Stomach (tissue), 9 donors: ENCODE measurements around the gene FGD3. TPM values are rescaled to one million over a fixed set of nuclear protein-coding genes. Genes with fewer than 3 reads are reported as not detected.

Source experiments
- DNase-seq, 2 donors: peaks; one replicate each; pipeline versions ENCODE4 v3.0.0 to v3.0.0-alpha.2; 2013 to 2019
- H3K27ac ChIP-seq, 5 donors: fragments of 200-600 bp in 4 of 5; sonication (generic) in 4 of 5; one replicate each; pipeline ENCODE4 v1.5.1; 2013 to 2019; ENCODE audit warnings: mild to moderate bottlenecking in 1 of 5, moderate library complexity in 1 of 5
- H3K27me3 ChIP-seq, 3 donors: fragments of 200-600 bp; sonication (generic); one replicate each; pipeline ENCODE4 v1.5.1; 2017 to 2019; ENCODE audit warnings: mixed run types in 1 of 3
- H3K36me3 ChIP-seq, 4 donors: fragments of 200-600 bp; sonication (generic); 1 replicate in 3 of 4; 2 replicates in 1 of 4; pipeline ENCODE4 v1.5.1; 2016 to 2019
- H3K4me1 ChIP-seq, 4 donors: fragments of 200-600 bp; sonication (generic); one replicate each; pipeline ENCODE4 v1.5.1; 2016 to 2019
- H3K4me3 ChIP-seq, 4 donors: fragments of 200-600 bp; sonication (generic) in 3 of 4; one replicate each; pipeline ENCODE4 v1.5.1; 2016 to 2019; ENCODE audit warnings: mild to moderate bottlenecking in 1 of 4
- H3K9me3 ChIP-seq, 4 donors: fragments of 200-600 bp; sonication (generic); one replicate each; pipeline ENCODE4 v1.5.1; 2016 to 2019
- EP300 ChIP-seq: sonication (generic); formaldehyde crosslinking; IDR thresholded peaks from one replicate; pipeline ENCODE4 v1.6.1; 2017; ENCODE audit warnings: antibody characterized with exemption
- POLR2A ChIP-seq, 4 donors: fragments of 450-650 bp; IDR thresholded peaks; one replicate each; pipeline ENCODE4 v1.6.1; 2016; ENCODE audit warnings: antibody characterized with exemption in 4 of 4, control low read depth in 2 of 4, mild to moderate bottlenecking in 1 of 4, moderate library complexity in 1 of 4
- POLR2AphosphoS5 ChIP-seq, 3 donors: sonication (generic); formaldehyde crosslinking; IDR thresholded peaks; one replicate each; pipeline ENCODE4 v1.6.1; 2016; ENCODE audit warnings: antibody characterized with exemption in 3 of 3
- WGBS, 5 donors: extraction: QIAGEN DNeasy Blood & Tissue Kit in 3 of 5; methylation state at CpG; one replicate each; pipeline versions ENCODE4 v1.1.5 to v1.1.7; 2013 to 2018; 5-methylcytosine and 5-hydroxymethylcytosine counted together
- intact Hi-C: fragments of 100-400 bp; cut with DNase I; formaldehyde crosslinking; loops from one replicate; pipeline ENCODE4 v1.15.1; 2023; ENCODE audit warnings: low total_unique reads
- polyA plus RNA-seq, 3 donors: library from polyadenylated mRNA; stranded (reverse); fragments of 200-250 nt; gene quantifications; one replicate each; pipeline ENCODE4 v1.2.3, GENCODE V29; 2013
- total RNA-seq, 5 donors: library from RNA; depleted of rRNA; stranded (reverse); fragments of >200 nt; gene quantifications; one replicate each; pipeline versions ENCODE4 v1.1.0 to v1.2.3, GENCODE V29; 2014 to 2016
- TF ChIP-seq, protein P1 (sequence below), 7 experiments: fragments of 450-650 bp in 4 of 7; fragments of 200-600 bp in 3 of 7; sonication (generic) in 3 of 7; IDR thresholded peaks; one replicate each; pipeline ENCODE4 v1.5.1; 2016 to 2019; ENCODE audit warnings: antibody characterized with exemption in 7 of 7, control low read depth in 2 of 7, mild to moderate bottlenecking in 1 of 7
- donor health status: healthy with polysubstance abuse.
- donor health status: Bipolar disorder and iron deficiency.
- donor health status: healthy.

Gene FGD3
- total and polyA plus RNA-seq, 8 donors = 1.7 to 8.8 (median 2.4) TPM

DNA sequence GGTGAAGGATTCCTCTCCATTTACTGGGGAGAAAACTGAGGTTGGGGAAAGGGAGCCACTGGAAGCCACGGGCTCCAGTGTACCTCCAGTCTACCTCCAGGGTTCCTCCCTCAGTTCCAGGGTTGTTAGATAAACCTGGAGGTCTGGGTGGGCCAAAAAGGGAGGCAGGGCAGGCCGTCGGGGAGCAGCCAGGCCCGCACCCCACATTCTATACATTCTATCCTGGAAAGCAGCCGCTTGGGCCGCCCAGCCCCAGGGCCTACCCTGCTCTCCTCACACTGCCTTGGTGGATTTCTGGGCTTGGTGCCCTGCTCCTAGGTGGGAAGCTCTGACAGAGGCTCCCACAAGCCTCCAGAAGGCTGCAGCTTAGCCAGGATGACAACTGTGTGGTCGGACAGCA, 93.1 kb downstream of the FGD3 start:
- H3K4me1 ChIP-seq = peaks cover 0 to 22% (median 2%) of the 10 kb centered on the region in 4 donors
- no peaks in the 10 kb centered on the region for H3K27me3 ChIP-seq
- 87 to 93% (median 88%) methylated on average over 4 to 7 of the region's 7 CpGs for WGBS, 5 donors
- H3K36me3 ChIP-seq = peaks cover 0 to 2% (median 0%) of the 10 kb centered on the region in 4 donors
- DNase-seq = no peak
- intact Hi-C loops = no loop called here
- H3K9me3 ChIP-seq = no peaks in the 10 kb centered on the region
- no peak overlapping the region for H3K4me3 ChIP-seq
- TF ChIP-seq, protein P1, sequence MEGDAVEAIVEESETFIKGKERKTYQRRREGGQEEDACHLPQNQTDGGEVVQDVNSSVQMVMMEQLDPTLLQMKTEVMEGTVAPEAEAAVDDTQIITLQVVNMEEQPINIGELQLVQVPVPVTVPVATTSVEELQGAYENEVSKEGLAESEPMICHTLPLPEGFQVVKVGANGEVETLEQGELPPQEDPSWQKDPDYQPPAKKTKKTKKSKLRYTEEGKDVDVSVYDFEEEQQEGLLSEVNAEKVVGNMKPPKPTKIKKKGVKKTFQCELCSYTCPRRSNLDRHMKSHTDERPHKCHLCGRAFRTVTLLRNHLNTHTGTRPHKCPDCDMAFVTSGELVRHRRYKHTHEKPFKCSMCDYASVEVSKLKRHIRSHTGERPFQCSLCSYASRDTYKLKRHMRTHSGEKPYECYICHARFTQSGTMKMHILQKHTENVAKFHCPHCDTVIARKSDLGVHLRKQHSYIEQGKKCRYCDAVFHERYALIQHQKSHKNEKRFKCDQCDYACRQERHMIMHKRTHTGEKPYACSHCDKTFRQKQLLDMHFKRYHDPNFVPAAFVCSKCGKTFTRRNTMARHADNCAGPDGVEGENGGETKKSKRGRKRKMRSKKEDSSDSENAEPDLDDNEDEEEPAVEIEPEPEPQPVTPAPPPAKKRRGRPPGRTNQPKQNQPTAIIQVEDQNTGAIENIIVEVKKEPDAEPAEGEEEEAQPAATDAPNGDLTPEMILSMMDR (IDR thresholded peaks at IDR 0.05) = no peak
- TF ChIP-seq EP300 (no peak), POLR2A (IDR thresholded peaks at IDR 0.05) (no peak), POLR2AphosphoS5 (IDR thresholded peaks at IDR 0.05) (no peak)
- H3K27ac ChIP-seq = no peak overlapping the region

DNA sequence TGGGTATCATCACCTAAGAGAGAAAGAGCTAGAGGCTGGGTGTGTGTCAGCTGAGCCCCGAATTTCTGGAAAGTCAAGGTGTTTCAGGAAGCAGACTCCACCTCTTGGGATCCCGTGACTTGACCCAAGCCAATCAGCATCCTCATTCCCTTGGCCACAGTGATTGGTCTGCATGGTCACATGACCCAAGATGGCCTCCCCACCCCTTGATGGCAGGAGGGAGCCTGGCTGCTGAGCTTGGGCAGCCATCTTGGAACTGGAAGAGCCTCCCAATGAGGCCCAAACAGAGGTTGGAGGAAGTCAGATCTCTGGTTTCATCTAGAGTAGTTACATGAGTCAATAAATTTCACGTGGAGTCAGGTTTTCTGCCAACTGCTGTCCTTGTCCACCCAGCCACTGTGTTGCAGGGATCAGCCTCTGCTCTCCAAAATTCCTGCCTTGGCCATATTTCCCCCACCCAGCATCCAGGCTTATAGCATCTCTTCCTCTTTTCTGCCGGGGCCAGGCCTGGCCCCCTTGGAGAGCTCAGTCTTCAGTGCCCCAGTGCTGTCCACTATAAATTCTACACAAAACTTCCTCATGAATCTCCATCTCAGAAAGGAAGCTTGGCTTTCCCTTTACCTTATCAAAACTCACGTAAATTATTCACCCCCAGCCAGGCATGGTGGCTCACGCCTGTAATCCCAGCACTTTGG, 93.9 kb downstream of the FGD3 start:
- H3K4me1 ChIP-seq = peaks cover 0 to 22% (median 2%) of the 10 kb centered on the region in 4 donors
- DNase-seq = no peak
- no peak overlapping the region for H3K4me3 ChIP-seq
- 86 to 90% (median 88%) methylated on average over 5 to 6 of the region's 6 CpGs for WGBS, 5 donors
- peaks cover 0 to 4% (median 0%) of the 10 kb centered on the region in 4 donors for H3K9me3 ChIP-seq
- H3K27me3 ChIP-seq = no peaks in the 10 kb centered on the region
- no peaks in the 10 kb centered on the region for H3K36me3 ChIP-seq
- intact Hi-C loops = no loop called here
- H3K27ac ChIP-seq = no peak overlapping the region
- TF ChIP-seq EP300 (no peak), POLR2A (IDR thresholded peaks at IDR 0.05) (no peak), POLR2AphosphoS5 (IDR thresholded peaks at IDR 0.05) (no peak)
- TF ChIP-seq, protein P1 (IDR thresholded peaks at IDR 0.05) = no peak

DNA sequence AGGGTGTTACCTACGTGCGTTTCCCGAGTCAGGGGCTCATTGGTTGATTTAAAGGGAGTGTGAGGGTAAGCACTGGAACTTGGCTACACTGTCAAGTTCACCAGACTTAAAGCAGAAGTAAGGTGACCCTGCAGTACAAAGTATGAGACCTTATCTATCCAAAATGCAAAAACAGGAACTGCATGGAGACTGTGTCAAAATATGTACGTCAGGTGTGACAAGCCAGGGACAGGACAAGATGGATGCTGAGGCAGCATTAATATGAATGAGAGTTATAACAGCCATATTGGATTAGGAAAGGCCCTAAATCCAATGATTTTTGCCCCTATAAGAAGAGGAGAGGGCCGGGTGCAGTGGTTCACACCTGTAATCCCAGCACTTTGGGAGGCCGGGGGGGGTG, 95.8 kb downstream of the FGD3 start:
- no peak for DNase-seq
- 80 to 88% (median 87%) methylated on average over 6 of the region's 6 CpGs for WGBS, 5 donors
- intact Hi-C loops = no loop called here
- TF ChIP-seq POLR2A (IDR thresholded peaks at IDR 0.05) (no peak), POLR2AphosphoS5 (IDR thresholded peaks at IDR 0.05) (no peak), EP300 (no peak)
- TF ChIP-seq, protein P1 (IDR thresholded peaks at IDR 0.05) = no peak
- Histone ChIP-seq H3K4me3 (no peak overlapping the region), H3K4me1 (peaks cover 0 to 6% (median 1%) of the 10 kb centered on the region in 4 donors), H3K36me3 (no peaks in the 10 kb centered on the region), H3K27ac (no peak overlapping the region), H3K27me3 (no peaks in the 10 kb centered on the region), H3K9me3 (peaks cover 0 to 4% (median 0%) of the 10 kb centered on the region in 4 donors)

DNA sequence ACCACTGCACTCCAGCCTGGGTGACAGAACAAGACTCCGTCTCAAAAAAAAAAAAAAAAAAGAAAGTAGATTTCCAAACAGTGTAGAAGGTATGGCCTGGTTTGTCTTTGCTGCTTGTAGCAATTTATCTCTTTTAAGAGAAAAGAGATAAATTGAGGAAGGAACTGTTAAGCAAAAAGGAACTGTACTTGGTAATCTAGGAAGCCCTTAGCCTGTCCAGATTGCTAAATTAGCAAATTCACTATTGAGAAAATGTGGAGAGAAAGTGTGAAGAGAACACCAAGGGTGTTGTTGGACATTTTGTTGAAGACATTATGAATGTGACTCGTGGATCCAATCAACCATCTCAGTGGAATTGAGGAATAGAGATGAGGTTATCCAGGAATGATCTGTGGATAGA, 98.2 kb downstream of the FGD3 start:
- Histone ChIP-seq H3K4me1 (no peaks in the 10 kb centered on the region), H3K36me3 (no peaks in the 10 kb centered on the region), H3K27ac (peak overlapping the region in 1 of 5 donors; percentile 14), H3K27me3 (no peaks in the 10 kb centered on the region), H3K9me3 (peaks cover 0 to 4% (median 0%) of the 10 kb centered on the region in 4 donors), H3K4me3 (no peak overlapping the region)
- no peak for TF ChIP-seq EP300
- no peak for TF ChIP-seq POLR2A (IDR thresholded peaks at IDR 0.05)
- no peak for TF ChIP-seq POLR2AphosphoS5 (IDR thresholded peaks at IDR 0.05)
- TF ChIP-seq, protein P1 (IDR thresholded peaks at IDR 0.05) = no peak
- intact Hi-C loops = no loop called here
- DNase-seq = no peak
- WGBS, 5 donors = 74 to 97% (median 89%) methylated on average over 2 of the region's 2 CpGs
